ENCODE results near the gene TMPRSS13. TPM values are rescaled to one million over a fixed set of nuclear protein-coding genes. Genes with fewer than 3 reads are reported as not detected.

The TMPRSS13 gene
- total and polyA plus RNA-seq, 5 donors from 2014 or later, result 0.57 to 3.4 (median 1.1) TPM

GRCh38 chr11:117863383-117863782, 65.8 kb downstream of the TMPRSS13 start:
- no peak overlapping the region for H3K4me3 Mint-ChIP-seq
- H3K4me1 Mint-ChIP-seq, result peaks cover 0 to 3% (median 0%) of the 10 kb centered on the region in 4 donors
- H3K27me3 Mint-ChIP-seq, result peaks cover 10% of the 10 kb centered on the region
- H3K36me3 Mint-ChIP-seq, result no peaks in the 10 kb centered on the region
- H3K27ac Mint-ChIP-seq, result no peak overlapping the region
- no peak overlapping the region for H3K4me3 ChIP-seq (ENCODE audit: low read depth, low read length)
- H3K27ac ChIP-seq (ENCODE audit: insufficient read depth, low read length, poor library complexity, severe bottlenecking), result no peak overlapping the region
- no peaks in the 10 kb centered on the region for H3K9me3 ChIP-seq (ENCODE audit: control insufficient read depth in 2 of 2, low read length in 2 of 2)
- H3K27me3 ChIP-seq (ENCODE audit: control insufficient read depth, insufficient read depth, low read length), result peaks cover 5% of the 10 kb centered on the region
- no peaks in the 10 kb centered on the region for H3K4me1 ChIP-seq (ENCODE audit: control insufficient read depth, insufficient read depth, low read length, poor library complexity, severe bottlenecking)
- no peak for DNase-seq
- H3K36me3 ChIP-seq (ENCODE audit: control insufficient read depth, insufficient read depth, low read length), result no peaks in the 10 kb centered on the region
- H3K9me3 Mint-ChIP-seq, result no peaks in the 10 kb centered on the region
- no peak for ATAC-seq (ENCODE audit: low read depth in 2 of 2)

- no peak for DNase-seq
- Mint-ChIP-seq H3K36me3 (no peaks in the 10 kb centered on the region), H3K4me3 (no peak overlapping the region), H3K27me3 (peaks cover 10% of the 10 kb centered on the region), H3K27ac (no peak overlapping the region), H3K9me3 (no peaks in the 10 kb centered on the region), H3K4me1 (peaks cover 0 to 3% (median 0%) of the 10 kb centered on the region in 4 donors)
- Histone ChIP-seq H3K4me1 (ENCODE audit: control insufficient read depth, insufficient read depth, low read length, poor library complexity, severe bottlenecking) (no peaks in the 10 kb centered on the region), H3K36me3 (ENCODE audit: control insufficient read depth, insufficient read depth, low read length) (no peaks in the 10 kb centered on the region), H3K4me3 (ENCODE audit: low read depth, low read length) (no peak overlapping the region), H3K27ac (ENCODE audit: insufficient read depth, low read length, poor library complexity, severe bottlenecking) (no peak overlapping the region), H3K27me3 (ENCODE audit: control insufficient read depth, insufficient read depth, low read length) (peaks cover 3% of the 10 kb centered on the region), H3K9me3 (ENCODE audit: control insufficient read depth in 2 of 2, low read length in 2 of 2) (no peaks in the 10 kb centered on the region)
- ATAC-seq (ENCODE audit: low read depth in 2 of 2), result no peak
These were observed 66.4 kb downstream of the TMPRSS13 start for GRCh38 chr11:117862753-117863152.

GRCh38 chr11:117862019-117862725, 67.0 kb downstream of the TMPRSS13 start:
- Histone ChIP-seq H3K27me3 (ENCODE audit: control insufficient read depth, insufficient read depth, low read length) (peaks cover 3% of the 10 kb centered on the region), H3K36me3 (ENCODE audit: control insufficient read depth, insufficient read depth, low read length) (no peaks in the 10 kb centered on the region), H3K27ac (ENCODE audit: insufficient read depth, low read length, poor library complexity, severe bottlenecking) (no peak overlapping the region), H3K4me3 (ENCODE audit: low read depth, low read length) (no peak overlapping the region), H3K4me1 (ENCODE audit: control insufficient read depth, insufficient read depth, low read length, poor library complexity, severe bottlenecking) (no peaks in the 10 kb centered on the region), H3K9me3 (ENCODE audit: control insufficient read depth in 2 of 2, low read length in 2 of 2) (no peaks in the 10 kb centered on the region)
- Mint-ChIP-seq H3K9me3 (no peaks in the 10 kb centered on the region), H3K4me1 (peaks cover 0 to 3% (median 0%) of the 10 kb centered on the region in 4 donors), H3K36me3 (no peaks in the 10 kb centered on the region), H3K27me3 (peaks cover 10% of the 10 kb centered on the region), H3K27ac (no peak overlapping the region), H3K4me3 (no peak overlapping the region)
- ATAC-seq (ENCODE audit: low read depth in 2 of 2), result no peak
- no peak for DNase-seq

GRCh38 chr11:117861151-117862018, 67.8 kb downstream of the TMPRSS13 start:
- no peak overlapping the region for H3K4me3 Mint-ChIP-seq

GRCh38 chr11:117860139-117860538, 69.1 kb downstream of the TMPRSS13 start:
- ATAC-seq (ENCODE audit: low read depth in 2 of 2) (no peak), DNase-seq (no peak)
- Histone ChIP-seq H3K36me3 (ENCODE audit: control insufficient read depth, insufficient read depth, low read length) (no peaks in the 10 kb centered on the region), H3K4me1 (ENCODE audit: control insufficient read depth, insufficient read depth, low read length, poor library complexity, severe bottlenecking) (no peaks in the 10 kb centered on the region), H3K9me3 (ENCODE audit: control insufficient read depth in 2 of 2, low read length in 2 of 2) (no peaks in the 10 kb centered on the region), H3K27me3 (ENCODE audit: control insufficient read depth, insufficient read depth, low read length) (no peaks in the 10 kb centered on the region), H3K4me3 (ENCODE audit: low read depth, low read length) (no peak overlapping the region), H3K27ac (ENCODE audit: insufficient read depth, low read length, poor library complexity, severe bottlenecking) (no peak overlapping the region)
- peaks cover 0 to 3% (median 0%) of the 10 kb centered on the region in 4 donors for H3K4me1 Mint-ChIP-seq
- no peaks in the 10 kb centered on the region for H3K36me3 Mint-ChIP-seq
- no peak overlapping the region for H3K4me3 Mint-ChIP-seq
- peaks cover 10% of the 10 kb centered on the region for H3K27me3 Mint-ChIP-seq
- no peak overlapping the region for H3K27ac Mint-ChIP-seq
- no peaks in the 10 kb centered on the region for H3K9me3 Mint-ChIP-seq

More at GRCh38 chr11:117861151-117862018, 67.8 kb downstream of the TMPRSS13 start:
- Histone ChIP-seq H3K27me3 (ENCODE audit: control insufficient read depth, insufficient read depth, low read length) (peaks cover under 1% of the 10 kb centered on the region), H3K4me3 (ENCODE audit: low read depth, low read length) (no peak overlapping the region), H3K27ac (ENCODE audit: insufficient read depth, low read length, poor library complexity, severe bottlenecking) (no peak overlapping the region), H3K9me3 (ENCODE audit: control insufficient read depth in 2 of 2, low read length in 2 of 2) (no peaks in the 10 kb centered on the region), H3K36me3 (ENCODE audit: control insufficient read depth, insufficient read depth, low read length) (no peaks in the 10 kb centered on the region), H3K4me1 (ENCODE audit: control insufficient read depth, insufficient read depth, low read length, poor library complexity, severe bottlenecking) (no peaks in the 10 kb centered on the region)
- H3K27ac Mint-ChIP-seq, result no peak overlapping the region
- H3K4me1 Mint-ChIP-seq, result peaks cover 0 to 3% (median 0%) of the 10 kb centered on the region in 4 donors
- no peak for ATAC-seq (ENCODE audit: low read depth in 2 of 2)
- DNase-seq, result no peak
- no peaks in the 10 kb centered on the region for H3K9me3 Mint-ChIP-seq
- no peaks in the 10 kb centered on the region for H3K36me3 Mint-ChIP-seq
- H3K27me3 Mint-ChIP-seq, result peaks cover 10% of the 10 kb centered on the region

- Histone ChIP-seq H3K9me3 (ENCODE audit: control insufficient read depth in 2 of 2, low read length in 2 of 2) (no peaks in the 10 kb centered on the region), H3K4me1 (ENCODE audit: control insufficient read depth, insufficient read depth, low read length, poor library complexity, severe bottlenecking) (no peaks in the 10 kb centered on the region), H3K27ac (ENCODE audit: insufficient read depth, low read length, poor library complexity, severe bottlenecking) (no peak overlapping the region), H3K36me3 (ENCODE audit: control insufficient read depth, insufficient read depth, low read length) (no peaks in the 10 kb centered on the region), H3K27me3 (ENCODE audit: control insufficient read depth, insufficient read depth, low read length) (no peaks in the 10 kb centered on the region), H3K4me3 (ENCODE audit: low read depth, low read length) (no peak overlapping the region)
- H3K36me3 Mint-ChIP-seq, result no peaks in the 10 kb centered on the region
- H3K27me3 Mint-ChIP-seq, result peaks cover 10% of the 10 kb centered on the region
- no peak overlapping the region for H3K4me3 Mint-ChIP-seq
- peaks cover 0 to 3% (median 0%) of the 10 kb centered on the region in 4 donors for H3K4me1 Mint-ChIP-seq
- no peak for ATAC-seq (ENCODE audit: low read depth in 2 of 2)
- no peaks in the 10 kb centered on the region for H3K9me3 Mint-ChIP-seq
- no peak for DNase-seq
- H3K27ac Mint-ChIP-seq, result no peak overlapping the region
These were observed 69.6 kb downstream of the TMPRSS13 start for GRCh38 chr11:117859488-117860112.

GRCh38 chr11:117859061-117859460, 70.1 kb downstream of the TMPRSS13 start:
- no peaks in the 10 kb centered on the region for H3K36me3 Mint-ChIP-seq
- no peak overlapping the region for H3K4me3 ChIP-seq (ENCODE audit: low read depth, low read length)
- H3K36me3 ChIP-seq (ENCODE audit: control insufficient read depth, insufficient read depth, low read length), result no peaks in the 10 kb centered on the region
- no peaks in the 10 kb centered on the region for H3K9me3 Mint-ChIP-seq
- ATAC-seq (ENCODE audit: low read depth in 2 of 2) (no peak), DNase-seq (no peak)
- peaks cover 0 to 3% (median 0%) of the 10 kb centered on the region in 4 donors for H3K4me1 Mint-ChIP-seq
- no peak overlapping the region for H3K27ac Mint-ChIP-seq
- no peaks in the 10 kb centered on the region for H3K27me3 ChIP-seq (ENCODE audit: control insufficient read depth, insufficient read depth, low read length)
- H3K4me1 ChIP-seq (ENCODE audit: control insufficient read depth, insufficient read depth, low read length, poor library complexity, severe bottlenecking), result no peaks in the 10 kb centered on the region
- peaks cover 11% of the 10 kb centered on the region for H3K27me3 Mint-ChIP-seq
- H3K27ac ChIP-seq (ENCODE audit: insufficient read depth, low read length, poor library complexity, severe bottlenecking), result no peak overlapping the region
- no peaks in the 10 kb centered on the region for H3K9me3 ChIP-seq (ENCODE audit: control insufficient read depth in 2 of 2, low read length in 2 of 2)
- no peak overlapping the region for H3K4me3 Mint-ChIP-seq

Measured in CD4-positive, CD25-positive, alpha-beta regulatory T cell (primary cell).